ENCODE measurements around the gene FAM180B.

- TF ChIP-seq CTCF (IDR thresholded peaks at IDR 0.05; ENCODE audit: low read depth, low read length), result no peak
- TF ChIP-seq MAX (IDR thresholded peaks at IDR 0.05; ENCODE audit: low read depth, low read length), result no peak
These were observed 21.5 kb upstream of the FAM180B start for GRCh38 chr11:47564933-47565339.
